ENCODE data around the gene KIZ. TPM values are rescaled to one million over a fixed set of nuclear protein-coding genes. Genes with fewer than 3 reads are reported as not detected.

The KIZ gene
- total RNA-seq, 6 donors from 2014 or later = 7.9 to 29.3 (median 15.2) TPM

DNA sequence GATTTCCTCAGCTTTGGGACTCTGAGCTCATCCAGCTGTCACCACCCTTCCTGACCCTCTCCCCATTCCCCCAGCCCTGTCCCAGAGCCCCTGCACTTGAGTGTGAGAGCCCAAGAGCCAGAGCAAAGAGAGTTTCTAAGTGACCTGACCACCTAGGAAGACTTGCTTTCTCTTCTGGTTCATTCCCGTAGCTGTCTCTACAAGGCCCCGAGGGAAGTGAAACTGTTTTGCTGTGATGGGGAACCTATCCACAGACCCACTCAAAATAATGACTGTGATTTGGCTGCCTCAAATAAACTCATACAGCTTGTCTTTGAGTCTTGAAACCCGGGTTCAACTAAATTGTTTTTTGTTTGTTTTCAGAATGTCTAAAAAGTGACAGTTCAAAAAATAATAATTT, 102.6 kb downstream of the KIZ start:
- no peak overlapping the region for H3K4me3 ChIP-seq
- 85 to 95% methylated on average over 3 of the region's 3 CpGs for WGBS, 2 donors
- ATAC-seq (ENCODE audit: low FRiP score in 2 of 2) (no peak), DNase-seq (no peak)
- no peaks in the 10 kb centered on the region for H3K9me3 ChIP-seq
- no peak overlapping the region for H3K27ac ChIP-seq
- TF ChIP-seq POLR2A (IDR thresholded peaks at IDR 0.05) (no peak), POLR2AphosphoS5 (IDR thresholded peaks at IDR 0.05) (no peak), EP300 (IDR thresholded peaks at IDR 0.05) (no peak)
- TF ChIP-seq, protein P1, sequence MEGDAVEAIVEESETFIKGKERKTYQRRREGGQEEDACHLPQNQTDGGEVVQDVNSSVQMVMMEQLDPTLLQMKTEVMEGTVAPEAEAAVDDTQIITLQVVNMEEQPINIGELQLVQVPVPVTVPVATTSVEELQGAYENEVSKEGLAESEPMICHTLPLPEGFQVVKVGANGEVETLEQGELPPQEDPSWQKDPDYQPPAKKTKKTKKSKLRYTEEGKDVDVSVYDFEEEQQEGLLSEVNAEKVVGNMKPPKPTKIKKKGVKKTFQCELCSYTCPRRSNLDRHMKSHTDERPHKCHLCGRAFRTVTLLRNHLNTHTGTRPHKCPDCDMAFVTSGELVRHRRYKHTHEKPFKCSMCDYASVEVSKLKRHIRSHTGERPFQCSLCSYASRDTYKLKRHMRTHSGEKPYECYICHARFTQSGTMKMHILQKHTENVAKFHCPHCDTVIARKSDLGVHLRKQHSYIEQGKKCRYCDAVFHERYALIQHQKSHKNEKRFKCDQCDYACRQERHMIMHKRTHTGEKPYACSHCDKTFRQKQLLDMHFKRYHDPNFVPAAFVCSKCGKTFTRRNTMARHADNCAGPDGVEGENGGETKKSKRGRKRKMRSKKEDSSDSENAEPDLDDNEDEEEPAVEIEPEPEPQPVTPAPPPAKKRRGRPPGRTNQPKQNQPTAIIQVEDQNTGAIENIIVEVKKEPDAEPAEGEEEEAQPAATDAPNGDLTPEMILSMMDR (IDR thresholded peaks at IDR 0.05) = no peak
- no peaks in the 10 kb centered on the region for H3K4me1 ChIP-seq
- peaks cover 8 to 35% (median 15%) of the 10 kb centered on the region in 4 donors for H3K36me3 ChIP-seq
- no peaks in the 10 kb centered on the region for H3K27me3 ChIP-seq

DNA sequence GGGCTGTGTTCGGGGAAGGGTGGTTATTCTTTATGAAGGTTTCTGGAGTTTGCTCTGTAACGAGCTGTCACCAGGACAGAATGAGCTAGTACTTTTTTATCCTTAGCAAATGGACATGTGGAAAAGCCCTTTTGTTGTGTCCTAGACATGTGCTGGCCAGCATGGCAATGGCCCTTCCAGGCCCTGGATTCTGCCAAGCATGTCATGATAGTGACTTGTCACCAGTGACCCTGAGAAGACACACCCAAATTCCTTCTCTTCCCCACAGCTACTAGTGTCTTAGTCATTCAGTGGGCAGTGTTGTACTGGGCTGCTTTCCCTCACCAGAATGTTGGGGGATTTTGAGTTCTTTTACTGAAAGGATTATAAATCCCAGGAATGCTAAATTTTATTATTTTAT, 103.3 kb downstream of the KIZ start:
- WGBS, 2 donors = 97% methylated on average over 2 of the region's 2 CpGs
- H3K27ac ChIP-seq = no peak overlapping the region
- H3K4me1 ChIP-seq = no peaks in the 10 kb centered on the region
- TF ChIP-seq POLR2A (IDR thresholded peaks at IDR 0.05) (no peak), EP300 (IDR thresholded peaks at IDR 0.05) (no peak), POLR2AphosphoS5 (IDR thresholded peaks at IDR 0.05) (no peak)
- TF ChIP-seq, protein P1 (IDR thresholded peaks at IDR 0.05) = no peak
- DNase-seq (no peak), ATAC-seq (ENCODE audit: low FRiP score in 2 of 2) (no peak)
- no peaks in the 10 kb centered on the region for H3K9me3 ChIP-seq
- peaks cover 8 to 35% (median 15%) of the 10 kb centered on the region in 4 donors for H3K36me3 ChIP-seq
- no peaks in the 10 kb centered on the region for H3K27me3 ChIP-seq
- no peak overlapping the region for H3K4me3 ChIP-seq

DNA sequence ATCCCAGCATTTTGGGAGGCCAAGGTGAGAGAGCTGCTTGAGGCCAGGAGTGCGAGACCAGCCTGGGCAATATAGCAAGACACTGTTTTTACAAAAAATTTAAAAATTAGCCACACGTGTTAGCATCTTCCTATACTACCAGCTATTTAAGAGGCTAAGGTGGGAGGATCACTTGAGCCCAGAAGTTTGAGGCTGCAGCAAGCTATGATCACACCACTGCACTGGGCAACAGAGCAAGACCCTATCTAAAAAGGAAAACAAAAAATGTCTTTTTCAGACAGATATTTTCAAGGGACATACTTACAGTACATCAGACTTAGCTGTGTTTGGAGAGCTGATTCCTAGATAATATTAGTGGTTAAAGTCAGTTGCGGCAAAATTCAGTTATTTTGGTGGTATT, 104.3 kb downstream of the KIZ start:
- Histone ChIP-seq H3K27ac (no peak overlapping the region), H3K9me3 (no peaks in the 10 kb centered on the region), H3K27me3 (no peaks in the 10 kb centered on the region), H3K36me3 (peaks cover 8 to 35% (median 15%) of the 10 kb centered on the region in 4 donors), H3K4me1 (no peaks in the 10 kb centered on the region), H3K4me3 (no peak overlapping the region)
- ATAC-seq (ENCODE audit: low FRiP score in 2 of 2) (no peak), DNase-seq (no peak)
- 96 to 100% methylated on average over 3 of the region's 3 CpGs for WGBS, 2 donors
- TF ChIP-seq, protein P1 (IDR thresholded peaks at IDR 0.05) = no peak
- no peak for TF ChIP-seq POLR2A (IDR thresholded peaks at IDR 0.05)
- TF ChIP-seq EP300 (IDR thresholded peaks at IDR 0.05) = no peak
- no peak for TF ChIP-seq POLR2AphosphoS5 (IDR thresholded peaks at IDR 0.05)

DNA sequence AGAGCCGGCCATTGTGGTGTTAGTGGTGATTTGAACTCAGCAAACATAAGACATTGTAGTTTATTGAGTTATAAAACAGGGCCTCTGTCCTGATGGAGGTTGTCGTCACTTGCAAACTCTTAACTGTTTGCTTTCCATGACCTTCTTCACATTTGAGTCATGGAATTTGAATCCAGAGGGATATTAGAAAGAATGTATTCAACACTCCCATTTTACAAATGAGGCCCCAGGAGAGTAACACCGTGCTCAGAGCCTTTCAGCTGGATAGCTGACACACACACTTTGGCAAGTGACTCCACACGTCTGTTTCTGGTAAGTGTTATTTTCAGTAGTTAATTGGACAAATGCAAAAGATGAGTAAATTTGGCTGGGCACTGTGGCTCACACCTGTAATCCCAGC, 104.8 kb downstream of the KIZ start:
- Histone ChIP-seq H3K27ac (no peak overlapping the region), H3K36me3 (peaks cover 8 to 35% (median 15%) of the 10 kb centered on the region in 4 donors), H3K4me3 (no peak overlapping the region), H3K27me3 (no peaks in the 10 kb centered on the region), H3K4me1 (peaks cover 0 to 3% (median 1%) of the 10 kb centered on the region in 4 donors), H3K9me3 (no peaks in the 10 kb centered on the region)
- DNase-seq (no peak), ATAC-seq (ENCODE audit: low FRiP score in 2 of 2) (no peak)
- TF ChIP-seq POLR2AphosphoS5 (IDR thresholded peaks at IDR 0.05) (no peak), POLR2A (IDR thresholded peaks at IDR 0.05) (no peak), EP300 (IDR thresholded peaks at IDR 0.05) (no peak)
- TF ChIP-seq, protein P1 (IDR thresholded peaks at IDR 0.05) = no peak
- 87 to 94% methylated on average over 4 of the region's 4 CpGs for WGBS, 2 donors

DNA sequence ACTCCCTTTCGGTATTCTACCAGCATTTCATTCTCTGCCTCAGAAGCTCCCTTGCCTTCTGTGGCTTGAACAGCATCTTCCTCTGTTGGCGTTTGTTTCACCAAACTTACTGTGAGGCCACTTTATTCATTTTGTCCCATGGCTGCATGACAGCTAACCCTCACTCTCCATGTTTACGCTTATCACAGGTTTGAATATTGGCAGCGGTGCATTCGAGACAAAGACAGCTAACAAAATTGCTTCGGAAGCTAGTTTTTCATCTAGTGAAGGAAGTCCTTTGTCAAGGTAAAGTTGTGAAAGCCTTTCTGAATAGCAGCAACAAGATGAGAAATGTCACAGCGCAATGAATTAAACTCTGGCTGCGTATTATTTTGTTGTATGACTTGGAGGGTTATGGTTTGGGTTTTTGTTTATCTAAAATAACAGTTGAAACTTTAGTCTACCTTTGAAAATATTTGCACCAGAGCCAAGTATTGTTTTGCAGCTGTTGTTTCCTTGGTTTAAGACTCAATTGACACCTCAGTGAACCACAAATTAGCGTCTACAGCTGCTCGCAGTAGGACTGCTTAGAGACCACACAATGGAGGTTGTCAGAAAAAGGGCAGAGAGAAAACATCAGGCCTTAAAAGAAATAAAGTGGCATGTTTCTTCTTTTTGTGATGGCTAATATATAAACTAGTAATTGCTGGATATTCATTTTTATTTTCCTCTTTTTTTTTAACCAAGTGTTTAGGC, 106.8 kb downstream of the KIZ start:
- Histone ChIP-seq H3K36me3 (peaks cover 8 to 35% (median 15%) of the 10 kb centered on the region in 4 donors), H3K27me3 (no peaks in the 10 kb centered on the region), H3K4me3 (no peak overlapping the region), H3K4me1 (peaks cover 3 to 7% (median 4%) of the 10 kb centered on the region in 4 donors), H3K9me3 (no peaks in the 10 kb centered on the region), H3K27ac (no peak overlapping the region)
- 91 to 92% methylated on average over 10 of the region's 10 CpGs for WGBS, 2 donors
- no peak for DNase-seq
- no peak for TF ChIP-seq EP300 (IDR thresholded peaks at IDR 0.05)
- TF ChIP-seq, protein P1 (IDR thresholded peaks at IDR 0.05) = no peak
- no peak for TF ChIP-seq POLR2AphosphoS5 (IDR thresholded peaks at IDR 0.05)
- TF ChIP-seq POLR2A (IDR thresholded peaks at IDR 0.05) = no peak
- no peak for ATAC-seq (ENCODE audit: low FRiP score in 2 of 2)

All from upper lobe of left lung (tissue), 6 donors.